GM06990 (cell line): ENCODE measurements around the gene TNFRSF12A.

Experiments
- DNase-seq: peaks from one replicate; pipeline ENCODE4 v3.0.0-alpha.2; 2011; ENCODE audit not compliant: insufficient read length; ENCODE audit errors: extremely low read depth
- H3K27me3 ChIP-seq: replicated peaks from 2 replicates; pipeline ENCODE4 v1.6.0; 2011; ENCODE audit warnings: low read length; ENCODE audit not compliant: control insufficient read depth, insufficient read depth
- H3K36me3 ChIP-seq: 2 replicates; pipeline ENCODE4 v1.5.1; 2011; ENCODE audit warnings: low read length; ENCODE audit not compliant: control insufficient read depth, insufficient read depth
- H3K4me3 ChIP-seq: replicated peaks from 2 replicates; pipeline ENCODE4 v1.5.1; 2011; ENCODE audit warnings: low read depth, mild to moderate bottlenecking, control low read depth, low read length
- CTCF ChIP-seq: IDR thresholded peaks from 2 replicates; pipeline ENCODE4 v1.5.1; 2011; ENCODE audit warnings: low read length, control low read depth, mild to moderate bottlenecking, inconsistent platforms; ENCODE audit not compliant: insufficient read depth, poor library complexity, severe bottlenecking

Gene TNFRSF12A

DNA sequence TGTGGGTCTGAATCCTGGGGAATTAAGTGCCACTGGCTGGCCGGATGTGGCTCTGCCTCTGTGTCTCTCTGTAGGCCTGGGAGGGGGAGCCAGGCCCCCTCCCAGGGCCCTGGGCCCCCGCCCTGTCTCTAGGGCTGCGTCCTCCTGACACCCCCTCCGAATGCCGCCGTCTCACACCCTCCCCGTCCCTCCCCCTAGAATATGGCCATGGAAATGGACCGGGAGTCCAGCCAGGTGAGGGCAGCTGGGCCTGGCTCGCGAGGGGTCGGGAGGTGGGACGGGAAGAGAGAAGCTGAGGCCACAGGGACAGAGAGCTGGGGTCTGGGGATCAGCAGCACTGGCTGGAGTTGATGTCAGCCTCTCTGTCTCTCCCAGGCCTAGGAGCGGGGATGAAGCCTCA, 23.9 kb upstream of the TNFRSF12A start:
- Histone ChIP-seq H3K4me3 (no peak overlapping the region), H3K27me3 (peaks cover 1% of the 10 kb centered on the region), H3K36me3 (no peaks in the 10 kb centered on the region)
- no peak for TF ChIP-seq CTCF
- DNase-seq, result no peak

- H3K36me3 ChIP-seq, result no peaks in the 10 kb centered on the region
- no peak overlapping the region for H3K4me3 ChIP-seq
- no peak for TF ChIP-seq CTCF
- DNase-seq, result no peak
- peaks cover 1% of the 10 kb centered on the region for H3K27me3 ChIP-seq
Measured at GRCh38 chr16:2999929-3000328, 20.2 kb upstream of the TNFRSF12A start.

GRCh38 chr16:3000540-3000939, 19.6 kb upstream of the TNFRSF12A start:
- peaks cover 1% of the 10 kb centered on the region for H3K27me3 ChIP-seq
- no peak for DNase-seq
- TF ChIP-seq CTCF, result no peak

GRCh38 chr16:3001316-3001715, 18.9 kb upstream of the TNFRSF12A start:
- no peak for DNase-seq
- H3K4me3 ChIP-seq, result no peak overlapping the region
- peaks cover 1% of the 10 kb centered on the region for H3K27me3 ChIP-seq
- H3K36me3 ChIP-seq, result no peaks in the 10 kb centered on the region
- TF ChIP-seq CTCF, result no peak

More at GRCh38 chr16:3000540-3000939, 19.6 kb upstream of the TNFRSF12A start:
- Histone ChIP-seq H3K4me3 (no peak overlapping the region), H3K36me3 (no peaks in the 10 kb centered on the region)

- Histone ChIP-seq H3K36me3 (no peaks in the 10 kb centered on the region), H3K27me3 (no peaks in the 10 kb centered on the region; the same call in 1 of the 2 replicates), H3K4me3 (no peak overlapping the region)
- TF ChIP-seq CTCF, result peak; percentile 69
- peak; percentile 98 for DNase-seq
Measured at GRCh38 chr16:3003582-3004270, 16.4 kb upstream of the TNFRSF12A start.

DNA sequence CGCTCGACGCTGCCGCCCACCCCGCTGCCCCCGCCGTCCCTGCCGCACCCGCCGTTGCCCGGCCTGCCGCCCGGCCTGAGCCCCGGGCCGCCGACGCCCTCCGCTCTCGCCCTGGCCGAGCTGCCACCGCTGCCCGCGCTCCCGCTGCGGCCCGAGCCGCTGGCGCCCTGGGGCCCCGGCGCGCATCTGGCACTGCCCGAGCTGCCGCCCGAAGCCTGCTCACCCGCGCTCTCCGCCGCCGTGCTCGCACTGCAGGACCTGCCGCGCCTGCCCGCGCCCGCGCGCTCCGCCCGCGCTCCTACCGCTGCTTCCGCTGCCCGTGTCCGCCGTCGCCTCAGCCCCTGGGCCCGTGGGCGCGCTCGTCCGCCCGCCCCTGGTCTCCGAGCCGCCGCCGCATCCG, 15.8 kb upstream of the TNFRSF12A start:
- H3K27me3 ChIP-seq, result no peaks in the 10 kb centered on the region; the same call in 1 of the 2 replicates
- no peak for DNase-seq

More for the DNA sequence above, 15.8 kb upstream of the TNFRSF12A start:
- no peak overlapping the region; the same call in 1 of the 2 replicates for H3K4me3 ChIP-seq
- TF ChIP-seq CTCF, result no peak
- no peaks in the 10 kb centered on the region for H3K36me3 ChIP-seq
